Muscle of leg (tissue), 11 donors: ENCODE measurements around the gene ZBTB16. TPM values are rescaled to one million over a fixed set of nuclear protein-coding genes. Genes with fewer than 3 reads are reported as not detected.

ENCODE experiments used
- DNase-seq: peaks from one replicate; pipeline ENCODE4 v3.0.0; 2013
- H3K27ac ChIP-seq: one replicate; pipeline ENCODE4 v1.5.1; 2013; ENCODE audit warnings: mild to moderate bottlenecking, low read length, control low read depth
- H3K27me3 ChIP-seq: one replicate; pipeline ENCODE4 v1.6.1; 2013; ENCODE audit warnings: low read length; ENCODE audit not compliant: control insufficient read depth, insufficient read depth
- H3K36me3 ChIP-seq: one replicate; pipeline ENCODE4 v1.6.1; 2013; ENCODE audit warnings: low read length; ENCODE audit not compliant: control insufficient read depth, insufficient read depth
- H3K4me1 ChIP-seq: one replicate; pipeline ENCODE4 v1.6.1; 2013; ENCODE audit warnings: low read length; ENCODE audit not compliant: control insufficient read depth, insufficient read depth
- H3K4me3 ChIP-seq: one replicate; pipeline ENCODE4 v1.5.1; 2013; ENCODE audit warnings: low read length, control low read depth
- H3K9me3 ChIP-seq: replicated peaks from 2 replicates; pipeline ENCODE4 v1.6.1; 2013; ENCODE audit warnings: low read depth, low read length; ENCODE audit not compliant: control insufficient read depth
- WGBS: methylation state at CpG from one replicate; pipeline ENCODE4 v1.1.5; 2013; ENCODE audit warnings: missing lambda C conversion rate; ENCODE audit not compliant: insufficient coverage; 5-methylcytosine and 5-hydroxymethylcytosine counted together
- polyA plus RNA-seq, 8 donors: library from polyadenylated mRNA; unstranded; fragments of 120-200 nt; gene quantifications; one replicate each; pipeline versions ENCODE4 v1.2.1 to v1.2.3, GENCODE V29; 2013; ENCODE audit warnings: inconsistent platforms in 1 of 8, low replicate concordance in 1 of 8; ENCODE audit not compliant: insufficient read length in 8 of 8, insufficient read depth in 1 of 8
- total RNA-seq: library from RNA; stranded (reverse); fragments of 120-200 nt; gene quantifications from one replicate; pipeline ENCODE4 v1.2.4, GENCODE V29; 2013

ZBTB16 gene
- total and polyA plus RNA-seq, 9 donors: 1.7 to 10.0 (median 4.0) TPM

- Histone ChIP-seq H3K36me3 (no peaks in the 10 kb centered on the region), H3K4me3 (no peak overlapping the region), H3K27ac (no peak overlapping the region), H3K27me3 (peaks cover 19% of the 10 kb centered on the region), H3K4me1 (no peaks in the 10 kb centered on the region), H3K9me3 (no peaks in the 10 kb centered on the region)
- no CpG with 5 or more reads among the region's 5 CpGs for WGBS
- no peak for DNase-seq
Measured at GRCh38 chr11:114116357-114116756, 56.8 kb downstream of the ZBTB16 start.

GRCh38 chr11:114116800-114117199 lies 57.3 kb downstream of the ZBTB16 start:
- no peaks in the 10 kb centered on the region for H3K4me1 ChIP-seq
- no peak overlapping the region for H3K27ac ChIP-seq
- 97% methylated on average over 3 of the region's 3 CpGs for WGBS
- no peaks in the 10 kb centered on the region for H3K36me3 ChIP-seq
- H3K4me3 ChIP-seq: no peak overlapping the region
- H3K27me3 ChIP-seq: peaks cover 19% of the 10 kb centered on the region
- H3K9me3 ChIP-seq: no peaks in the 10 kb centered on the region
- no peak for DNase-seq

- Histone ChIP-seq H3K4me1 (peaks cover 6% of the 10 kb centered on the region), H3K4me3 (no peak overlapping the region), H3K9me3 (no peaks in the 10 kb centered on the region), H3K27me3 (peaks cover 12% of the 10 kb centered on the region), H3K36me3 (no peaks in the 10 kb centered on the region), H3K27ac (no peak overlapping the region)
- no peak for DNase-seq
- 94% methylated on average over 7 of the region's 8 CpGs for WGBS
Measured at GRCh38 chr11:114120606-114121005, 61.1 kb downstream of the ZBTB16 start.

GRCh38 chr11:114121138-114121537 lies 61.6 kb downstream of the ZBTB16 start:
- peaks cover 6% of the 10 kb centered on the region for H3K4me1 ChIP-seq
- WGBS: 90% methylated on average over 2 of the region's 6 CpGs
- H3K27ac ChIP-seq: no peak overlapping the region
- H3K27me3 ChIP-seq: peaks cover 9% of the 10 kb centered on the region
- no peak for DNase-seq
- no peaks in the 10 kb centered on the region for H3K36me3 ChIP-seq
- H3K4me3 ChIP-seq: no peak overlapping the region
- H3K9me3 ChIP-seq: no peaks in the 10 kb centered on the region

GRCh38 chr11:114121804-114122504 lies 62.4 kb downstream of the ZBTB16 start:
- no peak for DNase-seq
- Histone ChIP-seq H3K27me3 (peaks cover 8% of the 10 kb centered on the region), H3K27ac (no peak overlapping the region), H3K4me1 (peaks cover 6% of the 10 kb centered on the region), H3K36me3 (no peaks in the 10 kb centered on the region), H3K4me3 (no peak overlapping the region), H3K9me3 (no peaks in the 10 kb centered on the region)
- 61% methylated on average over 4 of the region's 6 CpGs for WGBS

- Histone ChIP-seq H3K9me3 (no peaks in the 10 kb centered on the region), H3K36me3 (no peaks in the 10 kb centered on the region), H3K27me3 (peaks cover 5% of the 10 kb centered on the region), H3K4me1 (peaks cover 6% of the 10 kb centered on the region), H3K4me3 (no peak overlapping the region), H3K27ac (no peak overlapping the region)
- WGBS: 40% methylated on average over 1 of the region's 4 CpGs
- no peak for DNase-seq
Measured at GRCh38 chr11:114122686-114123085, 63.2 kb downstream of the ZBTB16 start.

GRCh38 chr11:114123692-114124330 lies 64.3 kb downstream of the ZBTB16 start:
- 85% methylated on average over 2 of the region's 11 CpGs for WGBS
- no peaks in the 10 kb centered on the region for H3K36me3 ChIP-seq
- H3K27ac ChIP-seq: no peak overlapping the region
- H3K27me3 ChIP-seq: peaks cover 5% of the 10 kb centered on the region
- DNase-seq: no peak
- H3K9me3 ChIP-seq: no peaks in the 10 kb centered on the region
- H3K4me3 ChIP-seq: no peak overlapping the region
- H3K4me1 ChIP-seq: peaks cover 6% of the 10 kb centered on the region

GRCh38 chr11:114124601-114125144 lies 65.2 kb downstream of the ZBTB16 start:
- WGBS: 80% methylated on average over 2 of the region's 5 CpGs
- Histone ChIP-seq H3K36me3 (no peaks in the 10 kb centered on the region), H3K27me3 (peaks cover 5% of the 10 kb centered on the region), H3K4me3 (no peak overlapping the region), H3K27ac (no peak overlapping the region), H3K9me3 (no peaks in the 10 kb centered on the region), H3K4me1 (peaks cover 6% of the 10 kb centered on the region)
- peak; percentile 50 for DNase-seq

- no peak overlapping the region for H3K27ac ChIP-seq
- H3K27me3 ChIP-seq: peaks cover 2% of the 10 kb centered on the region
- no CpG with 5 or more reads among the region's 7 CpGs for WGBS
- no peak for DNase-seq
- H3K4me1 ChIP-seq: peaks cover 6% of the 10 kb centered on the region
- H3K9me3 ChIP-seq: no peaks in the 10 kb centered on the region
- H3K36me3 ChIP-seq: no peaks in the 10 kb centered on the region
- no peak overlapping the region for H3K4me3 ChIP-seq
Measured at GRCh38 chr11:114125531-114125930, 66.0 kb downstream of the ZBTB16 start.

GRCh38 chr11:114125959-114126358 lies 66.4 kb downstream of the ZBTB16 start:
- Histone ChIP-seq H3K27ac (no peak overlapping the region), H3K9me3 (no peaks in the 10 kb centered on the region), H3K36me3 (no peaks in the 10 kb centered on the region), H3K4me1 (peaks cover 6% of the 10 kb centered on the region), H3K27me3 (no peaks in the 10 kb centered on the region), H3K4me3 (no peak overlapping the region)
- no peak for DNase-seq
- WGBS: no CpG with 5 or more reads among the region's 2 CpGs
